ENCODE data around the gene FARS2.
A peak's percentile ranks its signal among the peaks of the same experiment; 100 is the strongest.

The FARS2 gene

DNA sequence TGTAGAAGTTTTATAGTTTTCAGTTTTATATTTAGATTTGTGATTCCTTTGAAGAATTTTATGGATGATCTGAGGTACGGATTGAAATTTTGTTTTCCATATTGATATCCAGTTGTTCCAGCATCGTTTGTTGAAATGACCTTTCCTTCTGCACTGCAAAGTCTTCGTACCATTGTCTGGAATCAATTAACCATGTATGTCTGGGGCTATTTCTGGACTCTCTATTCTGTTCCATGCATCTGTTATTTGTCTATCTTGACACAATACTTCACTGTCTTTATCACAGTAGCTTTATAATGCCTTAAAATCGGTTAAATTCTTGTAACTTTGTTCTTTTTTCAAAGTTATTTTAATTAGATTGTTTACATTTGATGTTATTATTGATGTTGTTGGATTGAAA, 154.9 kb downstream of the FARS2 start:
- Histone ChIP-seq H3K9ac (ENCODE audit: low read length) (no peak overlapping the region), H4K20me1 (ENCODE audit: insufficient read depth, low read length) (no peaks in the 10 kb centered on the region), H3K36me3 (replicated peaks; ENCODE audit: low read depth, low read length) (no peaks in the 10 kb centered on the region), H3K4me2 (ENCODE audit: low read length) (no peak overlapping the region), H3K4me1 (ENCODE audit: low read length) (no peaks in the 10 kb centered on the region), H3K27me3 (ENCODE audit: low read depth, low read length) (no peaks in the 10 kb centered on the region), H2AFZ (ENCODE audit: low read depth, low read length) (no peak overlapping the region), H3K4me3 (ENCODE audit: low read length) (no peak overlapping the region), H3K9me3 (ENCODE audit: insufficient read depth, low read length) (no peaks in the 10 kb centered on the region), H3K27ac (ENCODE audit: low read length) (no peak overlapping the region), H3K79me2 (ENCODE audit: low read length) (no peaks in the 10 kb centered on the region)
- no peak for TF ChIP-seq EZH2phosphoT487 (IDR thresholded peaks at IDR 0.05; ENCODE audit: low read depth)
- TF ChIP-seq, protein P1, sequence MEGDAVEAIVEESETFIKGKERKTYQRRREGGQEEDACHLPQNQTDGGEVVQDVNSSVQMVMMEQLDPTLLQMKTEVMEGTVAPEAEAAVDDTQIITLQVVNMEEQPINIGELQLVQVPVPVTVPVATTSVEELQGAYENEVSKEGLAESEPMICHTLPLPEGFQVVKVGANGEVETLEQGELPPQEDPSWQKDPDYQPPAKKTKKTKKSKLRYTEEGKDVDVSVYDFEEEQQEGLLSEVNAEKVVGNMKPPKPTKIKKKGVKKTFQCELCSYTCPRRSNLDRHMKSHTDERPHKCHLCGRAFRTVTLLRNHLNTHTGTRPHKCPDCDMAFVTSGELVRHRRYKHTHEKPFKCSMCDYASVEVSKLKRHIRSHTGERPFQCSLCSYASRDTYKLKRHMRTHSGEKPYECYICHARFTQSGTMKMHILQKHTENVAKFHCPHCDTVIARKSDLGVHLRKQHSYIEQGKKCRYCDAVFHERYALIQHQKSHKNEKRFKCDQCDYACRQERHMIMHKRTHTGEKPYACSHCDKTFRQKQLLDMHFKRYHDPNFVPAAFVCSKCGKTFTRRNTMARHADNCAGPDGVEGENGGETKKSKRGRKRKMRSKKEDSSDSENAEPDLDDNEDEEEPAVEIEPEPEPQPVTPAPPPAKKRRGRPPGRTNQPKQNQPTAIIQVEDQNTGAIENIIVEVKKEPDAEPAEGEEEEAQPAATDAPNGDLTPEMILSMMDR (IDR thresholded peaks at IDR 0.05; ENCODE audit: low read depth, low read length), result no peak

DNA sequence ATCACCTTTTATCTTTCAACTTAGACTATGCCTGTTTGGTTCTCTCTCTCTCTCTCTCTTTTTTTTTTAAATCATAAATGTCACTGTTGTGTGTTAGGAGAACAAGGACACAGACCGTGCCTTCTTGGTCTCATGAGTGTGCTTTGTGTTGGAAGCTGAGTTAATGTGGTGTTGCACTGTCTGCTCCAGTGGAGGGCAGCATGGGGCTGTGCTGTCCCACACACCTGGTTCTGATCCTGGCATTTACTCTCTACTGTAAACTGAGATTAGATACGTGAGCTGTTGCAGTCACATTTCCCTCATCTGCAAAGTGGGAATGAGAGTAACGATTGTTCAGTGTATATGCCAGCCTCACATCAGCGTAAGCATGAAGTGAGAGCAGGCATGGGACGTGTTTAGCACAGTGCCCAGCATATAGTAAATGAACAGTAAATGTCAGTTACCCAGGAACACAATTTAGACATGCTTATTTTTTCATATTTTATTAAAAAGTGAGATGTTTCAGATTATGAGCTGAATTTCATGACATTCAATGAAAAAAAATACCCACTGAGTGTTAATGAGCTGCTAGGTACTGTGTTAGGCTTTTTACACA, 161.1 kb downstream of the FARS2 start:
- H3K9ac ChIP-seq (ENCODE audit: low read length), result no peak overlapping the region
- H3K4me1 ChIP-seq (ENCODE audit: low read length), result peaks cover 3% of the 10 kb centered on the region; the same call in 1 of the 2 replicates
- H2AFZ ChIP-seq (ENCODE audit: low read depth, low read length), result no peak overlapping the region
- H3K36me3 ChIP-seq (replicated peaks; ENCODE audit: low read depth, low read length), result no peaks in the 10 kb centered on the region
- H3K27ac ChIP-seq (ENCODE audit: low read length), result no peak overlapping the region
- H3K4me2 ChIP-seq (ENCODE audit: low read length), result no peak overlapping the region
- H3K4me3 ChIP-seq (ENCODE audit: low read length), result no peak overlapping the region
- no peaks in the 10 kb centered on the region for H3K9me3 ChIP-seq (ENCODE audit: insufficient read depth, low read length)
- no peaks in the 10 kb centered on the region for H3K79me2 ChIP-seq (ENCODE audit: low read length)
- H3K27me3 ChIP-seq (ENCODE audit: low read depth, low read length), result no peaks in the 10 kb centered on the region
- H4K20me1 ChIP-seq (ENCODE audit: insufficient read depth, low read length), result no peaks in the 10 kb centered on the region
- TF ChIP-seq, protein P1 (IDR thresholded peaks at IDR 0.05; ENCODE audit: low read depth, low read length), result peak; percentile 47
- no peak for TF ChIP-seq EZH2phosphoT487 (IDR thresholded peaks at IDR 0.05; ENCODE audit: low read depth)

GRCh38 chr6:5423251-5423650, 161.9 kb downstream of the FARS2 start:
- Histone ChIP-seq H3K9me3 (ENCODE audit: insufficient read depth, low read length) (no peaks in the 10 kb centered on the region), H3K4me1 (ENCODE audit: low read length) (peaks cover 5% of the 10 kb centered on the region; the same call in 1 of the 2 replicates), H3K27me3 (ENCODE audit: low read depth, low read length) (no peaks in the 10 kb centered on the region), H2AFZ (ENCODE audit: low read depth, low read length) (no peak overlapping the region), H3K4me2 (ENCODE audit: low read length) (no peak overlapping the region), H3K4me3 (ENCODE audit: low read length) (no peak overlapping the region), H3K79me2 (ENCODE audit: low read length) (no peaks in the 10 kb centered on the region), H3K36me3 (replicated peaks; ENCODE audit: low read depth, low read length) (no peaks in the 10 kb centered on the region), H3K9ac (ENCODE audit: low read length) (no peak overlapping the region), H3K27ac (ENCODE audit: low read length) (no peak overlapping the region), H4K20me1 (ENCODE audit: insufficient read depth, low read length) (no peaks in the 10 kb centered on the region)
- TF ChIP-seq EZH2phosphoT487 (IDR thresholded peaks at IDR 0.05; ENCODE audit: low read depth), result no peak
- TF ChIP-seq, protein P1 (IDR thresholded peaks at IDR 0.05; ENCODE audit: low read depth, low read length), result no peak

DNA sequence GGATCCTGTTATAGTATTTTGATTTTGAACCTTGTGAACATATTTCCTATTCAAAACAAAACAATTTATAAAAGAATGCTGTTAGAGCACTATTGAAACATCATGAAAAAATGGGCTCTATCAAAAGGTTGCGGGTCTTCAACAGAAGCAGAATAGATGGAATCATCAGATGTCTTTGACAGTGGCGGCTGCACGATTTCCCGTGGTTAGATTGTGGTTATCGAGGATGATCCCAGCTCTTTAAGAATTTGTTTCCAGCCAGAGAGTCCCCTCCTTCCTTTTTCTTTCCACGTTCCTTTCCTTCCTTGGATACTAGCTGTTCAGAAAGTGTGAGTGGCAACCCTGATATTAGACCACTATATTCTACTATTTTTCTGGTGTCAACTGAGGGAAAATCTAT, 163.4 kb downstream of the FARS2 start:
- H3K4me1 ChIP-seq (ENCODE audit: low read length), result peaks cover 5% of the 10 kb centered on the region; the same call in 1 of the 2 replicates
- H3K36me3 ChIP-seq (replicated peaks; ENCODE audit: low read depth, low read length), result no peaks in the 10 kb centered on the region
- H3K27ac ChIP-seq (ENCODE audit: low read length), result no peak overlapping the region
- H3K27me3 ChIP-seq (ENCODE audit: low read depth, low read length), result no peaks in the 10 kb centered on the region
- no peaks in the 10 kb centered on the region for H3K9me3 ChIP-seq (ENCODE audit: insufficient read depth, low read length)
- H2AFZ ChIP-seq (ENCODE audit: low read depth, low read length), result no peak overlapping the region
- no peak overlapping the region for H3K4me2 ChIP-seq (ENCODE audit: low read length)
- H3K9ac ChIP-seq (ENCODE audit: low read length), result no peak overlapping the region
- no peaks in the 10 kb centered on the region for H4K20me1 ChIP-seq (ENCODE audit: insufficient read depth, low read length)
- no peaks in the 10 kb centered on the region for H3K79me2 ChIP-seq (ENCODE audit: low read length)
- TF ChIP-seq, protein P1 (IDR thresholded peaks at IDR 0.05; ENCODE audit: low read depth, low read length), result no peak
- no peak for TF ChIP-seq EZH2phosphoT487 (IDR thresholded peaks at IDR 0.05; ENCODE audit: low read depth)
- H3K4me3 ChIP-seq (ENCODE audit: low read length), result no peak overlapping the region

All from OCI-LY3 (cell line).